Sciatic nerve (tissue), 2 donors: Measurements from ENCODE around the gene MRPL51. TPM values are rescaled to one million over a fixed set of nuclear protein-coding genes. Genes with fewer than 3 reads are reported as not detected.
A peak's percentile ranks its signal among the peaks of the same experiment; 100 is the strongest.

Source experiments
- ATAC-seq: fragments of 200-7000 bp; cut with Tn5 transposase; one replicate; pipeline ENCODE4 v1.9.1; 2020; ENCODE audit warnings: mild to moderate bottlenecking, moderate library complexity
- DNase-seq: peaks from one replicate; pipeline ENCODE4 v3.0.0-alpha.2; 2020; ENCODE audit warnings: low spot score
- intact Hi-C: fragments of 100-400 bp; cut with DNase I; formaldehyde crosslinking; loops from one replicate; pipeline ENCODE4 v1.14.2; 2022
- total RNA-seq: library from RNA; stranded (reverse); fragmentation: NEBNext Ultra II Directional; extraction: Animal tissue kit (Norgen Biotek cat#: 25700); gene quantifications from one replicate; pipeline ENCODE4 v1.2.1, GENCODE V29; 2021
- donor health status: DM: no; HTN: no; CAD: no.
- donor health status: DM: no; HTN: no; CAD: no.

MRPL51 gene
- total RNA-seq, 1 donor from 2014 or later, result 117 TPM

DNA sequence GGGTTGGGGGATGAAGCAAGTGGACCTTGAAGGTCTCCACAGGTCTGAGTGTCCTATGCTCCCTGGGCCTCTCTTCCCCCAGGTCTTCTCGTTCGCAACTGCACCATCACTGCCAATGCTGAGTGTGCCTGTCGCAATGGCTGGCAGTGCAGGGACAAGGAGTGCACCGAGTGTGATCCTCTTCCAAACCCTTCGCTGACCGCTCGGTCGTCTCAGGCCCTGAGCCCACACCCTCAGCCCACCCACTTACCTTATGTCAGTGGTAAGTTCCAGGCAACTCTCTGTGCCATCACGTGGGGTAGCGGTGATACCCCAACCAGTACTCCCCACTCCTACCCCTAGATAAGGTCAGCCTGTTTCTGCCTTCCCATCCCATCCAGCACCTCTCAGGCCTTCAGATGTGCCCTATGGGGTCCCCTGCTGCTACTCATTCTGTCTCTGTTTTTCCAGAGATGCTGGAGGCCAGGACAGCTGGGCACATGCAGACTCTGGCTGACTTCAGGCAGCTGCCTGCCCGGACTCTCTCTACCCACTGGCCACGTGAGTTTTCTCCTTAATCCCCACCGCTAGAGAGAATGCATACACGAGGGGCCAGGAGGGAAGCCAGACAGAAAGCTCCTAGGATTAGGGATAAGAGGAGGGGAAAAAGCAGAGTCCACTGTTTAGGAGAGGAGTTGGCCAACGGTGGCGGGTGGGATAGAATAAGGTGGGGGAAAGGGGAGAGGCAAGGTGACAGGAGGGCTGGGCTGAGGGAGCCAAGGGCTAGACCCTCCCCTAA is 42.8 kb downstream of the MRPL51 start:
- intact Hi-C loops, result no loop called here
- DNase-seq, result no peak
- ATAC-seq, result peak; percentile 3

DNA sequence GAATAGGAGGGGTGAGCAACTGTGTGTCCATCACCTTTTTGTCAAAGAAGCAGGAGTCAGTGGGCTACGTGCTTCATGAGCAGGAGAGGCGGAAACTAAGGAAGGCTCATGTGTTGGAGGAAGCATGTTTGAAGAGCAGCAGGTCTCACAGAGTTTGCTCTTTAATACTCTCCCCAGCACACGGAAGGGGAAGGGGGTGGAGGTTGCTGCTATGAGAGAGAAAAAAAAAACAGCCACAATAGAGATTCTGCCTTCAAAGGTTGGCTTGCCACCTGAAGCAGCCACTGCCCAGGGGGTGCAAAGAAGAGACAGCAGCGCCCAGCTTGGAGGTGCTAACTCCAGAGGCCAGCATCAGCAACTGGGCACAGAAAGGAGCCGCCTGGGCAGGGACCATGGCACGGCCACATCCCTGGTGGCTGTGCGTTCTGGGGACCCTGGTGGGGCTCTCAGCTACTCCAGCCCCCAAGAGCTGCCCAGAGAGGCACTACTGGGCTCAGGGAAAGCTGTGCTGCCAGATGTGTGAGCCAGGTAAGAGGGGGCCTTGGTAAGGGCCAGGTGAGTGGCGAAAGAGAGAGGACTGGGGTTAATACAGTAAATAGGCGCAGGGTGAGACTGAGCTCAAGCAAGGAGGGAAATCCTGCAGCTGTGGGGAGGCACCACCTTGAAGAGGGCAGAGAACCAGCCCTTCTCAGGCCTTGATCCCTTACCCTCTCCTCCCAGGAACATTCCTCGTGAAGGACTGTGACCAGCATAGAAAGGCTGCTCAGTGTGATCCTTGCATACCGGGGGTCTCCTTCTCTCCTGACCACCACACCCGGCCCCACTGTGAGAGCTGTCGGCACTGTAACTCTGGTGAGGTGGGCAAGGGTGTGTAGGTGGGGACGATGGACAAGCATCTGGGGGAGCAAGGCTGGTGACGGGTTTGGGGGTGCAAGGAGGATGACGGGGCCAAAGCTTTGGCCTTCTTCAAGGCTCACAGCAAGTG is 48.1 kb downstream of the MRPL51 start, which contains the start of gene CD27:
CD27 (plus strand) TSS at position 252 of the 985 bp plus-strand sequence; CDS start at position 393, 141 bp downstream.
- intact Hi-C loops, result no loop called here
- ATAC-seq (no peak), DNase-seq (peak; percentile 48)

GRCh38 chr12:6444031-6444430 is 49.0 kb downstream of the MRPL51 start:
- intact Hi-C loops, result no loop called here
- ATAC-seq (no peak), DNase-seq (peak; percentile 2)

DNA sequence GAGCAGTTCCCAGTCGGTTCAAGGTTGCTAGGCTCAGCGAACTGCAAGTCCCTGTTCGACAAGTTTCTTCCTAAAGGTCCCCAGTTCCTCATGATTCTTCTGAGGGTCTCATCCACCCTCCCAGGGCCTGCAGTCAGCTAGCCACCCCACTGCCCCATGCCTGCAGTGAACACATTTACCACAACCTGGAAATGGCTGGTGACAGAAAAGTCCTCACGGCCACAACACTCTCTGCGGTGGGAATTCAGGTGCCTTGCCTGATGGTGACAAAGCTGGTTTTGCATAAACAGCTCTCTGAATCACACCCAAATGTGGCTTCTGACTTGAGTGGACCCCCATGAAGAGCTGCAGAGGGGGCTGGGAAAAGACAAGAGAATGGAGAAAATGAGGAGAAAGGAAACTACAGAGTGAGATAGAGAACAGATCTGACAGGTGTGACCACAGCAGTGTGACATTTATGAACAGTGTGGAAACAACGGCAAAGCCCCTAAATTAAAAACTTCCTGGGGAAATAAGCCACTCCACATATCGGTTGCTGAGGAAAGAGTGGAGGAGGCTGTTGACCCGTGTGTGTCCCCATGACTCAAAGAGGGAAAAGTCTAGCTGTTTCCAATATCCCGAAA is 49.6 kb downstream of the MRPL51 start:
- ATAC-seq (no peak), DNase-seq (peak; percentile 12)
- intact Hi-C loops, result no loop called here

DNA sequence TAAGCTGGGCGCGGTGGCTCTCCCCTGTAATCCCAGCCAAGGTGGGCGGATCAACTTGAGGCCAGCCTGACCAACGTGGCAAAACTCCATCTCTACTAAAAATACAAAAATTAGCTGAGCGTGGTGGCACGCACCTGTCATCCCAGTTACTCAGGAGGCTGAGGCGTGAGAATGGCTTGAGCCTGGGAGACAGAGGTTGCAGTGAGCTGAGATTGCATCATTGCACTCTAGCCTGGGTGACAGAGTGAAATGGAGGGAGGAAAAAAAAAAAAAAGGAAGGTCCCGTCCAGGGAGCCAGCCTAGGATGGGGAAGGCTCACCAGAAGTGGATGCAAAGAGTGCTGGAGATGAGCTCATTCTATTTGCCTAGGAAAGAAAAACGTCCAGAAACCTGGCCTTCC is 50.2 kb downstream of the MRPL51 start:
- DNase-seq, result peak; percentile 1
- ATAC-seq, result peak; percentile 15
- intact Hi-C loops, result no loop called here

Other genes with a start within 250 kb of the MRPL51 start
- 5.2 TPM for gene PLEKHG6, start 182.6 kb downstream of the MRPL51 start, total RNA-seq
- gene TNFRSF1A, start 151.2 kb downstream of the MRPL51 start, total RNA-seq, result 215 TPM
- gene SCNN1A, start 117.7 kb downstream of the MRPL51 start, total RNA-seq, result 16.8 TPM
- 99.7 TPM for gene LTBR, start 109.1 kb downstream of the MRPL51 start, total RNA-seq
- gene CD27, start 48.3 kb downstream of the MRPL51 start, total RNA-seq, result 0.58 TPM
- gene TAPBPL, start 41.2 kb downstream of the MRPL51 start, total RNA-seq, result 23.5 TPM
- 19.9 TPM for gene VAMP1, start 22.6 kb downstream of the MRPL51 start, total RNA-seq
- 21.3 TPM for gene NCAPD2, start 840 bp upstream of the MRPL51 start, total RNA-seq
- 1,200 TPM for gene GAPDH, start 41.3 kb upstream of the MRPL51 start, total RNA-seq
- gene IFFO1, start 62.8 kb upstream of the MRPL51 start, total RNA-seq, result 38.7 TPM
- 27.6 TPM for gene NOP2, start 75.0 kb upstream of the MRPL51 start, total RNA-seq
- 245 TPM for gene CHD4, start 114.1 kb upstream of the MRPL51 start, total RNA-seq
- gene LPAR5, start 142.7 kb upstream of the MRPL51 start, total RNA-seq, result 2.9 TPM
- 1.9 TPM for gene ACRBP, start 154.2 kb upstream of the MRPL51 start, total RNA-seq
- 42.1 TPM for gene ING4, start 169.9 kb upstream of the MRPL51 start, total RNA-seq
- gene ZNF384, start 196.1 kb upstream of the MRPL51 start, total RNA-seq, result 52.7 TPM
- gene PIANP, start 207.6 kb upstream of the MRPL51 start, total RNA-seq, result 2.5 TPM
- 47.4 TPM for gene COPS7A, start 230.8 kb upstream of the MRPL51 start, total RNA-seq